ENCODE results near the gene RUVBL1.

DNA sequence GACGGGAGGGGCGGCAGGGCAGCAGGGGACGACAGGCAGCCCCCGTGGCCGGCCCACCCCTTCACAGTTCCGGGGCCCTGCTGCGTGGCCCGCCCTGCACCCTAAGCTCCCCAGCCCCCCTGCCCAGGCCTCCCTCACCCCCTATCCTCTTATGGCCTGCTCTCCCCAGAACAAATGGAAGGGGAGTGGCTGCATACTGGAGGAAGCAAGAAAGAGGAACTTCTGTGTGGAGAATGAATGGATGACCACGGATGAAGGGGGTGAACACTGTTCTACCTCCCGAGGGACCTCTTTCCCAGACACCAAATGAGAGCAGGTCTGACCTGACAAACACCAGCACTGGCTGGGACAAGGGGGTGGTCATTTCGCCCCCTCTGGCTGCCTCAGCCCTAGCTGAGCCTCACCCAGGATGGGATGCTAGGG is 46.4 kb downstream of the RUVBL1 start:
- TF ChIP-seq, protein P1, sequence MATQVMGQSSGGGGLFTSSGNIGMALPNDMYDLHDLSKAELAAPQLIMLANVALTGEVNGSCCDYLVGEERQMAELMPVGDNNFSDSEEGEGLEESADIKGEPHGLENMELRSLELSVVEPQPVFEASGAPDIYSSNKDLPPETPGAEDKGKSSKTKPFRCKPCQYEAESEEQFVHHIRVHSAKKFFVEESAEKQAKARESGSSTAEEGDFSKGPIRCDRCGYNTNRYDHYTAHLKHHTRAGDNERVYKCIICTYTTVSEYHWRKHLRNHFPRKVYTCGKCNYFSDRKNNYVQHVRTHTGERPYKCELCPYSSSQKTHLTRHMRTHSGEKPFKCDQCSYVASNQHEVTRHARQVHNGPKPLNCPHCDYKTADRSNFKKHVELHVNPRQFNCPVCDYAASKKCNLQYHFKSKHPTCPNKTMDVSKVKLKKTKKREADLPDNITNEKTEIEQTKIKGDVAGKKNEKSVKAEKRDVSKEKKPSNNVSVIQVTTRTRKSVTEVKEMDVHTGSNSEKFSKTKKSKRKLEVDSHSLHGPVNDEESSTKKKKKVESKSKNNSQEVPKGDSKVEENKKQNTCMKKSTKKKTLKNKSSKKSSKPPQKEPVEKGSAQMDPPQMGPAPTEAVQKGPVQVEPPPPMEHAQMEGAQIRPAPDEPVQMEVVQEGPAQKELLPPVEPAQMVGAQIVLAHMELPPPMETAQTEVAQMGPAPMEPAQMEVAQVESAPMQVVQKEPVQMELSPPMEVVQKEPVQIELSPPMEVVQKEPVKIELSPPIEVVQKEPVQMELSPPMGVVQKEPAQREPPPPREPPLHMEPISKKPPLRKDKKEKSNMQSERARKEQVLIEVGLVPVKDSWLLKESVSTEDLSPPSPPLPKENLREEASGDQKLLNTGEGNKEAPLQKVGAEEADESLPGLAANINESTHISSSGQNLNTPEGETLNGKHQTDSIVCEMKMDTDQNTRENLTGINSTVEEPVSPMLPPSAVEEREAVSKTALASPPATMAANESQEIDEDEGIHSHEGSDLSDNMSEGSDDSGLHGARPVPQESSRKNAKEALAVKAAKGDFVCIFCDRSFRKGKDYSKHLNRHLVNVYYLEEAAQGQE (IDR thresholded peaks at IDR 0.05; ENCODE audit: insufficient replicate concordance, low read depth) = no peak
- TF ChIP-seq, protein P2, sequence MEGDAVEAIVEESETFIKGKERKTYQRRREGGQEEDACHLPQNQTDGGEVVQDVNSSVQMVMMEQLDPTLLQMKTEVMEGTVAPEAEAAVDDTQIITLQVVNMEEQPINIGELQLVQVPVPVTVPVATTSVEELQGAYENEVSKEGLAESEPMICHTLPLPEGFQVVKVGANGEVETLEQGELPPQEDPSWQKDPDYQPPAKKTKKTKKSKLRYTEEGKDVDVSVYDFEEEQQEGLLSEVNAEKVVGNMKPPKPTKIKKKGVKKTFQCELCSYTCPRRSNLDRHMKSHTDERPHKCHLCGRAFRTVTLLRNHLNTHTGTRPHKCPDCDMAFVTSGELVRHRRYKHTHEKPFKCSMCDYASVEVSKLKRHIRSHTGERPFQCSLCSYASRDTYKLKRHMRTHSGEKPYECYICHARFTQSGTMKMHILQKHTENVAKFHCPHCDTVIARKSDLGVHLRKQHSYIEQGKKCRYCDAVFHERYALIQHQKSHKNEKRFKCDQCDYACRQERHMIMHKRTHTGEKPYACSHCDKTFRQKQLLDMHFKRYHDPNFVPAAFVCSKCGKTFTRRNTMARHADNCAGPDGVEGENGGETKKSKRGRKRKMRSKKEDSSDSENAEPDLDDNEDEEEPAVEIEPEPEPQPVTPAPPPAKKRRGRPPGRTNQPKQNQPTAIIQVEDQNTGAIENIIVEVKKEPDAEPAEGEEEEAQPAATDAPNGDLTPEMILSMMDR (IDR thresholded peaks at IDR 0.05; ENCODE audit: insufficient read depth, low read length) = no peak
- TF ChIP-seq GABPA (IDR thresholded peaks at IDR 0.05; ENCODE audit: low read depth) (no peak), POLR2AphosphoS5 (IDR thresholded peaks at IDR 0.05; ENCODE audit: low read depth) (no peak)
